Thyroid gland (tissue), 4 donors: ENCODE data around the gene PARP16. TPM values are rescaled to one million over a fixed set of nuclear protein-coding genes. Genes with fewer than 3 reads are reported as not detected.
"Not testable (repeated sequence)": the region's sequence is repeated elsewhere in the genome, so short reads cannot be mapped to it uniquely, and the experiment has no call there.

Experiments used
- DNase-seq, 2 donors: peaks; one replicate each; pipeline ENCODE4 v3.0.0-alpha.2; 2019
- H3K27ac ChIP-seq, 3 donors: fragments of 200-600 bp; sonication (generic); 1 replicate in 2 of 3; 2 replicates in 1 of 3; pipeline ENCODE4 v1.5.1; 2016 to 2019; ENCODE audit warnings: mild to moderate bottlenecking in 1 of 3, moderate library complexity in 1 of 3
- H3K27me3 ChIP-seq: fragments of 200-600 bp; sonication (generic); one replicate; pipeline ENCODE4 v1.5.1; 2019
- H3K36me3 ChIP-seq, 2 donors: fragments of 200-600 bp; sonication (generic); one replicate each; pipeline ENCODE4 v1.5.1; 2016 to 2019
- H3K4me1 ChIP-seq, 2 donors: fragments of 200-600 bp; sonication (generic); one replicate each; pipeline ENCODE4 v1.5.1; 2017 to 2019
- H3K4me3 ChIP-seq, 3 donors: fragments of 200-600 bp; sonication (generic); replicated peaks in 1 of 3; 1 replicate in 2 of 3; 2 replicates in 1 of 3; pipeline ENCODE4 v1.5.1; 2016; ENCODE audit warnings: mild to moderate bottlenecking in 1 of 3
- H3K9me3 ChIP-seq: fragments of 200-600 bp; sonication (generic); one replicate; pipeline ENCODE4 v1.5.1; 2017
- POLR2A ChIP-seq, 2 donors: fragments of 450-650 bp; IDR thresholded peaks; one replicate each; pipeline ENCODE4 v1.6.1; 2017; ENCODE audit warnings: antibody characterized with exemption in 2 of 2, mild to moderate bottlenecking in 2 of 2, moderate library complexity in 1 of 2
- WGBS, 2 donors: methylation state at CpG; one replicate each; pipeline ENCODE4 v1.1.5; 2017; 5-methylcytosine and 5-hydroxymethylcytosine counted together
- intact Hi-C: fragments of 100-400 bp; cut with DNase I; formaldehyde crosslinking; loops from one replicate; pipeline ENCODE4 v1.15.1; 2023
- total RNA-seq, 4 donors: library from RNA; depleted of rRNA; stranded (reverse); fragments of >200 nt; gene quantifications; one replicate each; pipeline ENCODE4 v1.2.3, GENCODE V29; 2016
- TF ChIP-seq, protein P1 (sequence below), 6 experiments: fragments of 200-600 bp in 3 of 6; fragments of 450-650 bp in 3 of 6; sonication (generic) in 3 of 6; IDR thresholded peaks; one replicate each; pipeline ENCODE4 v1.5.1; 2016 to 2019; ENCODE audit warnings: antibody characterized with exemption in 6 of 6, mild to moderate bottlenecking in 2 of 6, inconsistent platforms in 1 of 6, moderate library complexity in 1 of 6

The PARP16 gene
- total RNA-seq, 4 donors from 2014 or later: 11.3 to 15.5 (median 13.2) TPM

DNA sequence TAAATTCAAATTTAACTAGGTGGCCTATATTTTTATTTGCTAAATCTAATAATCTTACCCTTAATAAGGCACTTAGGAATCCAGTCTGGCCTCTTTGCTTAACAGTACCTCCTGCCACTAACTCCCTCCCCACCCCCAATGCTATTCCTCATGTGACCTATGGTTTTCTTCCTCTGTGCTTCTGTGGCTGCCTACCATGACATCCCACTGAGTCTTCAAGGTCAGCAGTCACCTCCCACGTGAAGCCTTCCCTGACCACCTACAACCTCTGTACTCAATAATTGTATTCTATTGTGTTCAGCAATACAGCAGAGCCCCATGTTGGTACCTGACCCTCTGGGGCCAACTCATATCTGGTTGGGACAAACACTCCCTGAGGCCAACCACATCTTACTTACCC, 9.7 kb downstream of the PARP16 start:
- Histone ChIP-seq H3K4me1 (no peaks in the 10 kb centered on the region), H3K27me3 (no peaks in the 10 kb centered on the region), H3K9me3 (no peaks in the 10 kb centered on the region), H3K36me3 (no peaks in the 10 kb centered on the region), H3K4me3 (no peak overlapping the region), H3K27ac (no peak overlapping the region)
- no peak for TF ChIP-seq POLR2A (IDR thresholded peaks at IDR 0.05)
- TF ChIP-seq, protein P1, sequence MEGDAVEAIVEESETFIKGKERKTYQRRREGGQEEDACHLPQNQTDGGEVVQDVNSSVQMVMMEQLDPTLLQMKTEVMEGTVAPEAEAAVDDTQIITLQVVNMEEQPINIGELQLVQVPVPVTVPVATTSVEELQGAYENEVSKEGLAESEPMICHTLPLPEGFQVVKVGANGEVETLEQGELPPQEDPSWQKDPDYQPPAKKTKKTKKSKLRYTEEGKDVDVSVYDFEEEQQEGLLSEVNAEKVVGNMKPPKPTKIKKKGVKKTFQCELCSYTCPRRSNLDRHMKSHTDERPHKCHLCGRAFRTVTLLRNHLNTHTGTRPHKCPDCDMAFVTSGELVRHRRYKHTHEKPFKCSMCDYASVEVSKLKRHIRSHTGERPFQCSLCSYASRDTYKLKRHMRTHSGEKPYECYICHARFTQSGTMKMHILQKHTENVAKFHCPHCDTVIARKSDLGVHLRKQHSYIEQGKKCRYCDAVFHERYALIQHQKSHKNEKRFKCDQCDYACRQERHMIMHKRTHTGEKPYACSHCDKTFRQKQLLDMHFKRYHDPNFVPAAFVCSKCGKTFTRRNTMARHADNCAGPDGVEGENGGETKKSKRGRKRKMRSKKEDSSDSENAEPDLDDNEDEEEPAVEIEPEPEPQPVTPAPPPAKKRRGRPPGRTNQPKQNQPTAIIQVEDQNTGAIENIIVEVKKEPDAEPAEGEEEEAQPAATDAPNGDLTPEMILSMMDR (IDR thresholded peaks at IDR 0.05): no peak
- DNase-seq: no peak
- WGBS, 2 donors: 57 to 71% methylated on average over 1 of the region's 1 CpG
- intact Hi-C loops: no loop called here

DNA sequence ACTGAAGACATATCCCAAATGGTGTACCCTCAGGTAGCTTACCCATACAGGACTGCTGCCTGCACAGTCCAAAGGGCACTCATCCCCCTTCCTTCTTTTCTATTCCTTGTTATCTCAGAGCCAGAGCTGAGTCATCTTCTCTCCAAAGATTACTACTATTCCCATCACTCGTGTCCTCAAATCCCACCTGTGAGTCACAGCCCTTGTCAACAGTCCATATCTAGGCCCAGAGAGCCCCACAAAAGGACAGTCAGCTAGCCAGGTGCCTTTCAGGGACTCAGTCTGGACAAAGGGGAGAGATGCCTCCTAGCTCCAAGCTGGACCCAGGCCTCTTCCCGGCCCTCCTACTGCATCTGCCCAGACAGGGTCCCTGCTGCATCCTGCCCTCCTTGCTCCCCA, 11.0 kb downstream of the PARP16 start:
- intact Hi-C loops: no loop called here
- Histone ChIP-seq H3K27ac (no peak overlapping the region), H3K4me1 (peaks cover under 1 to 2% of the 10 kb centered on the region in 2 donors), H3K9me3 (no peaks in the 10 kb centered on the region), H3K36me3 (no peaks in the 10 kb centered on the region), H3K4me3 (no peak overlapping the region), H3K27me3 (no peaks in the 10 kb centered on the region)
- no peak for TF ChIP-seq POLR2A (IDR thresholded peaks at IDR 0.05)
- TF ChIP-seq, protein P1 (IDR thresholded peaks at IDR 0.05): no peak
- 85 to 90% methylated on average over 2 of the region's 2 CpGs for WGBS, 2 donors
- no peak for DNase-seq

DNA sequence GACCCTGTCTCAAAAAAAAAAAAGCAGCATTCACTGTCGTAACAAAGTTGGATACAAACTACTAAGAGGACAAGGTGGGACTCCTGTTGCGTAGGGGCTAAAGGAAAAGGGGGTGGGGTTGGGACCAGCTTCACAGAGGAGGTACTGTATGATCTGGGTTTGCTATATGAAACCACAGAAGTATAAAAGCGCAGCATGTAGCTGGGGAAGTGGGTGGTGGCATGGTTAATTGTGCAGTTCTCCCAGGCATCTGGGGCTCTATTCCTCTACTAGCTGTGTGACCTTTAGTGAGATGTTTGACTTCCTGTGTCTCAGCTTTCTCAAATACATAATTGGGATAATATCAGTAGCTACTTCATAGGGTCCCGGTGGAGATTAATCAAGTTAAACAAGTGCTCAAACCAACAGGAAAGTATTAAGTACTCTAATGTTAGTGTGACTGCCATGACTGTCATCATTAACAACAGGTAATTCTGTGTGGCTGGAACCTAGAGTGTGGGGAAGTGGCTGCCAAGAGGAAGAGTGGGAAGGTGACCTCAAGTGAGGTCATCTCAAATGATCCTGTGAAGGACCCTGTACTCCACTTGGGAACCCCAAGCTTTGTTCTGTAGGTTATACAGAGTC, 11.5 kb downstream of the PARP16 start:
- 85 to 90% methylated on average over 4 of the region's 4 CpGs for WGBS, 2 donors
- peaks cover 3 to 4% of the 10 kb centered on the region in 2 donors for H3K4me1 ChIP-seq
- H3K27me3 ChIP-seq: no peaks in the 10 kb centered on the region
- H3K4me3 ChIP-seq: no peak overlapping the region
- H3K9me3 ChIP-seq: no peaks in the 10 kb centered on the region
- TF ChIP-seq, protein P1 (IDR thresholded peaks at IDR 0.05): no peak
- no peak for TF ChIP-seq POLR2A (IDR thresholded peaks at IDR 0.05)
- intact Hi-C loops: no loop called here
- H3K36me3 ChIP-seq: no peaks in the 10 kb centered on the region
- no peak overlapping the region for H3K27ac ChIP-seq
- DNase-seq: no peak

DNA sequence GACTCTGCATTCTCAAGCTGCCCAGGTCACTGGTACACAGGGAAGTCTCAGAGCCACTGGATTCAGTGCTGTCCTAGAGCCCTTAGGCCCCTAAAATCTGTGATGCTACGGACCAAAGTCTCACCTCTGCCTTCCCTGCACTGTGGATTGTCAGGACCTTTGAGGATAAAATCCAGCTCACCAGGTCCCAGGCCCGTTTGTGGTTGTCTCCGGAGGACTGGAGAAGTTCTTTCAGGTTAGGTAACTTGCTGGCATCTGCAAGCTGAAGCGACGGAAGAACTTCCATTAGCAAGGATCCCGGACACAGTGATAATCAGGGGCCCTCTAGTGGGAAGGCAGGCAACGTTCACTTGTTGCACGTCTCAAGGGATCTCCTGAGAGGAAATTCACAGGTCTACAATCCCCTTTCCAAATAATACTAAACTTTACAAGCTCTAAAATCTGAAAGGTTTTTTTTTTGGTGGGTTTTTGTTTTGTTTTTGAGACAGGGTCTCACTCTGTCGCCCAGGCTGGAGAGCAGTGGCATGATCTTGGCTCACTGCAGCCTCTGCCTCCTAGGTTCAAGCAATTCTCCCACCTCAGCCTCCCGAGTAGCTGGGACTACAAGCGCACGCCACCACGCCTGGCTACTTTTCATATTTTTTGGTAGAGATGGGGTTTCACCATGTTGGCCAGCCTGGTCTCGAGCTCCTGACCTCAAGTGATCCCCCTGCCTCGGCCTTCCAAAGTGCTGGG, 15.7 kb downstream of the PARP16 start:
- WGBS, 2 donors: 48 to 49% methylated on average over 15 of the region's 15 CpGs
- H3K4me3 ChIP-seq, H3K36me3 ChIP-seq, H3K4me1 ChIP-seq, H3K27me3 ChIP-seq, H3K9me3 ChIP-seq, intact Hi-C loops, H3K27ac ChIP-seq: not testable (repeated sequence)
- TF ChIP-seq, protein P1 (IDR thresholded peaks at IDR 0.05): peak; percentile 59 to 86 (median 82)
- peak; percentile 79 to 85 for DNase-seq

DNA sequence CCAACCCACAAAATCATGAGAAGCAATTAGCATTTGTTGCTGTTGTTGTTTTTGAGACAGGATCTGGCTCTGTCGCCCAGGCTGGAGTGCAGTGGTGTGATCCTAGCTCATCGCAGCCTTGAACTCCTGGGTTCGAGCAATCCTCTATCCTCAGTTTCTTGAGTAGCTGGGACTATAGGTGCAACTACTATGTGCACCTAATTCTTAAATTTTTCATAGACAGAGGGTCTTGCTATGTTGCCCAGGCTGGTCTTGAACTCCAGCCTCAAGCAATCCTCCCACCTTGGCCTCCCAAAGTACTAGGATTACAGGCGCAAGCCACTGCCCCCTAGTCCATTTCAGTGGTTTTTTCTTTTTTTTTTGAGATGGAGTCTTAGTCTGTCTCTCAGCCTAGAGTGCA, 18.3 kb downstream of the PARP16 start:
- H3K4me1 ChIP-seq: peaks cover 3 to 4% of the 10 kb centered on the region in 2 donors
- no peaks in the 10 kb centered on the region for H3K27me3 ChIP-seq
- no peak for DNase-seq
- H3K4me3 ChIP-seq: no peak overlapping the region
- no peaks in the 10 kb centered on the region for H3K36me3 ChIP-seq
- no peaks in the 10 kb centered on the region for H3K9me3 ChIP-seq
- no peak overlapping the region for H3K27ac ChIP-seq
- TF ChIP-seq, protein P1 (IDR thresholded peaks at IDR 0.05): no peak
- no peak for TF ChIP-seq POLR2A (IDR thresholded peaks at IDR 0.05)
- intact Hi-C loops: loop anchor here (5.0 kb wide), 1 partner anchor 76 kb away; no protein-coding TSS in a partner anchor
- 97 to 98% methylated on average over 4 of the region's 4 CpGs for WGBS, 2 donors
